Heart left ventricle (tissue), 16 donors: ENCODE measurements around the gene CLIP2. TPM values are rescaled to one million over a fixed set of nuclear protein-coding genes. Genes with fewer than 3 reads are reported as not detected.

ENCODE experiments used
- ATAC-seq, 4 donors: fragments of 200-7000 bp; cut with Tn5 transposase; one replicate each; pipeline ENCODE4 v1.9.1; 2020 to 2022; ENCODE audit warnings: moderate library complexity in 4 of 4, mild to moderate bottlenecking in 3 of 4, moderate number of reproducible peaks in 1 of 4
- DNase-seq, 5 donors: peaks; one replicate each; pipeline ENCODE4 v3.0.0-alpha.2; 2020
- H3K27ac ChIP-seq, 12 donors: fragments of 200-600 bp; sonication (generic) in 4 of 12; one replicate each; pipeline versions ENCODE4 v1.5.0 to v1.8.0; 2016 to 2022; ENCODE audit warnings: mild to moderate bottlenecking in 2 of 12
- H3K27me3 ChIP-seq, 9 donors: fragments of 200-600 bp; sonication (generic) in 2 of 9; one replicate each; pipeline versions ENCODE4 v1.5.1 to v1.8.0; 2016 to 2022; ENCODE audit warnings: mild to moderate bottlenecking in 3 of 9
- H3K36me3 ChIP-seq, 9 donors: fragments of 200-600 bp; sonication (generic) in 2 of 9; one replicate each; pipeline versions ENCODE4 v1.5.0 to v1.8.0; 2018 to 2022; ENCODE audit warnings: mild to moderate bottlenecking in 2 of 9
- H3K4me1 ChIP-seq, 12 donors: fragments of 200-600 bp; sonication (generic) in 4 of 12; one replicate each; pipeline versions ENCODE4 v1.5.0 to v1.8.0; 2016 to 2022; ENCODE audit warnings: mild to moderate bottlenecking in 3 of 12
- H3K4me3 ChIP-seq, 12 donors: fragments of 200-600 bp; sonication (generic) in 4 of 12; one replicate each; pipeline versions ENCODE4 v1.5.0 to v1.8.0; 2017 to 2022; ENCODE audit warnings: mild to moderate bottlenecking in 9 of 12, moderate library complexity in 4 of 12
- H3K9me3 ChIP-seq, 12 donors: fragments of 200-600 bp; sonication (generic) in 4 of 12; one replicate each; pipeline versions ENCODE4 v1.5.0 to v1.8.0; 2016 to 2022; ENCODE audit warnings: mild to moderate bottlenecking in 1 of 12
- CTCF ChIP-seq, 12 donors: fragments of 200-600 bp; sonication (generic) in 4 of 12; IDR thresholded peaks; one replicate each; pipeline versions ENCODE4 v1.5.0 to v1.8.0; 2018 to 2022; ENCODE audit warnings: antibody characterized with exemption in 12 of 12, mild to moderate bottlenecking in 5 of 12
- POLR2A ChIP-seq, 2 donors: fragments of 450-650 bp; IDR thresholded peaks; one replicate each; pipeline ENCODE4 v1.6.1; 2017; ENCODE audit warnings: antibody characterized with exemption in 2 of 2, mild to moderate bottlenecking in 2 of 2, moderate library complexity in 2 of 2
- WGBS, 4 donors: extraction: QIAGEN DNeasy Blood & Tissue Kit in 2 of 4; methylation state at CpG; one replicate each; pipeline versions ENCODE4 v1.1.5 to v1.1.7; 2013 to 2018; 5-methylcytosine and 5-hydroxymethylcytosine counted together
- intact Hi-C, 10 donors: fragments of 100-400 bp; cut with DNase I; formaldehyde crosslinking; loops; one replicate each; pipeline versions ENCODE4 v1.11.1 to v1.14.2; 2022
- polyA plus RNA-seq, 2 donors: library from polyadenylated mRNA; stranded (reverse); fragments of 200-250 nt; gene quantifications; one replicate each; pipeline ENCODE4 v1.2.3, GENCODE V29; 2013
- total RNA-seq, 9 donors: library from RNA; depleted of rRNA in 2 of 9; stranded (reverse); fragments of >200 nt in 2 of 9; fragmentation: NEBNext Ultra II Directional in 3 of 9; extraction: Animal tissue kit (Norgen Biotek cat#: 25700) in 3 of 9; gene quantifications; one replicate each; pipeline versions ENCODE4 v1.1.0 to v1.2.4, GENCODE V29; 2016 to 2023
- donor health status: ischemic (EF 13 %, LVEDD 7.1; RV severe dilation, severe dysfunction).
- donor health status: healthy with polysubstance abuse.
- donor health status: DM: no; HTN: yes; CAD: no.
- donor health status: DM: no; HTN: no; CAD: no.
- donor health status: ischemic (EF 25% LVEDD 6.9; RV normal size, moderate dysfunction).
- donor health status: ischemic (EF 25% LVEDD 5.7; RV mildly dilated, moderate dysfunction).
- donor health status: healthy.
- donor health status: DM: yes; HTN: yes; CAD: no.
- donor health status: ischemic (EF 35%, LVEDD 5.7; RV mildly dilated, moderate dysfunction).
- donor health status: nonischemic (EF 11% LVEDD 7.7; RV severe dilation, severe dysfunction).
- donor health status: DM: yes; HTN: yes; CAD: no.
- donor health status: PGD.
- donor health status: ischemic (EF 29% LVEDD 5.4; RV normal size, mild dysfunction).
- donor health status: nonischemic (EF 23%, LVEDD 6.1; RV moderate dilation, normal function).

CLIP2 gene
- total and polyA plus RNA-seq, 11 donors, result 4.2 to 17.7 (median 9.0) TPM

DNA sequence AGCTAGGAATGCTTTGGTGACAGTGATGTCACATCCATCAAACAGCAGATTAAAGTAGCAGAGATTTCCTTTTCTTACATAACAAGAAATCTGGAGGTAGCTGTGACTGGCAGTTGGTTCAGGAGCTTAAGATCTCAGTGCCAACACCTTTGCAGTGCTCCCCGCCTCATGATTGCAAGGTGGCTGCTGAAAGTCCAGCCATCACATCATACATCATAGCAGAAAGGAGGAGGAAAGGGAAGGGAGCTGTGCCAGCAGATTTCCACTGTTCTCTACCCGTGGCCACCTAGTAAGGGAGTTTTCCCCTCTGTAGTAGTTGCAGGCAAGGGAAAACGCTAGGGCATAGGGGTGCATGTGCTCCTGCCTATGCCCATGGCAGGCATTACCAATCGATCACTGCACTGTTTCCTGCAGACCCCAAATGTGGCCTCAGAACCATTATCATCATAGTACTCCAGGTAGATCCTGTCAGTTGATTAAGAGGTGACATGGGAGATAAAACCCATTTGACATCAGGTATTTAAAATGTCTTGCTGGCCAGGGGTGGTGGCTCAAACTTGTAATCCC lies 106.6 kb downstream of the CLIP2 start:
- DNase-seq (peak in 1 of 5 donors; percentile 5), ATAC-seq (no peak)
- TF ChIP-seq CTCF (IDR thresholded peaks at IDR 0.05) (no peak), POLR2A (IDR thresholded peaks at IDR 0.05) (no peak)
- Histone ChIP-seq H3K9me3 (peaks cover 0 to 3% (median 0%) of the 10 kb centered on the region in 12 donors), H3K27me3 (no peaks in the 10 kb centered on the region), H3K4me3 (no peak overlapping the region), H3K4me1 (peaks cover 0 to 12% (median 5%) of the 10 kb centered on the region in 12 donors), H3K27ac (no peak overlapping the region), H3K36me3 (peaks cover 0 to 51% (median 32%) of the 10 kb centered on the region in 9 donors)
- WGBS, 4 donors, result 79 to 94% (median 83%) methylated on average over 3 to 4 of the region's 4 CpGs
- intact Hi-C loops, result loop anchor here in 7 of 10 donors (2.0 to 10.0 kb wide), 7 partner anchors 101 to 531 kb away; partner anchors contain the start of genes TMEM270 (in 2 of the 7), CLIP2 (in 1 of the 7) and RFC2 (in 1 of the 7)

- 94 to 100% (median 97%) methylated on average over 7 to 11 of the region's 11 CpGs for WGBS, 4 donors
- H3K36me3 ChIP-seq, result peaks cover 0 to 48% (median 34%) of the 10 kb centered on the region in 9 donors
- ATAC-seq (no peak), DNase-seq (peak in 1 of 5 donors; percentile 57)
- peaks cover 0 to 12% (median 5%) of the 10 kb centered on the region in 12 donors for H3K4me1 ChIP-seq
- H3K9me3 ChIP-seq, result peaks cover 0 to 3% (median 0%) of the 10 kb centered on the region in 12 donors
- no peaks in the 10 kb centered on the region for H3K27me3 ChIP-seq
- TF ChIP-seq CTCF (IDR thresholded peaks at IDR 0.05) (no peak), POLR2A (IDR thresholded peaks at IDR 0.05) (no peak)
- H3K27ac ChIP-seq, result no peak overlapping the region
- intact Hi-C loops, result loop anchor here in 7 of 10 donors (2.0 to 10.0 kb wide), 7 partner anchors 102 to 532 kb away; partner anchors contain the start of genes TMEM270 (in 2 of the 7), CLIP2 (in 1 of the 7) and RFC2 (in 1 of the 7)
- H3K4me3 ChIP-seq, result no peak overlapping the region
Measured at GRCh38 chr7:74396993-74397392, 107.8 kb downstream of the CLIP2 start.

GRCh38 chr7:74398426-74398825 lies 109.2 kb downstream of the CLIP2 start:
- Histone ChIP-seq H3K36me3 (peaks cover 0 to 52% (median 38%) of the 10 kb centered on the region in 9 donors), H3K4me3 (no peak overlapping the region), H3K27ac (no peak overlapping the region), H3K4me1 (peaks cover 0 to 9% (median 4%) of the 10 kb centered on the region in 12 donors), H3K27me3 (no peaks in the 10 kb centered on the region), H3K9me3 (peaks cover 0 to 3% (median 0%) of the 10 kb centered on the region in 12 donors)
- TF ChIP-seq POLR2A (IDR thresholded peaks at IDR 0.05) (no peak), CTCF (IDR thresholded peaks at IDR 0.05) (no peak)
- 96 to 99% (median 98%) methylated on average over 7 to 8 of the region's 8 CpGs for WGBS, 4 donors
- intact Hi-C loops, result loop anchor here in 7 of 10 donors (5.0 to 10.0 kb wide), 6 partner anchors 104 to 534 kb away; partner anchors contain the start of genes TMEM270 (in 2 of the 7), CLIP2 (in 1 of the 7) and RFC2 (in 1 of the 7)
- ATAC-seq (no peak), DNase-seq (no peak)

DNA sequence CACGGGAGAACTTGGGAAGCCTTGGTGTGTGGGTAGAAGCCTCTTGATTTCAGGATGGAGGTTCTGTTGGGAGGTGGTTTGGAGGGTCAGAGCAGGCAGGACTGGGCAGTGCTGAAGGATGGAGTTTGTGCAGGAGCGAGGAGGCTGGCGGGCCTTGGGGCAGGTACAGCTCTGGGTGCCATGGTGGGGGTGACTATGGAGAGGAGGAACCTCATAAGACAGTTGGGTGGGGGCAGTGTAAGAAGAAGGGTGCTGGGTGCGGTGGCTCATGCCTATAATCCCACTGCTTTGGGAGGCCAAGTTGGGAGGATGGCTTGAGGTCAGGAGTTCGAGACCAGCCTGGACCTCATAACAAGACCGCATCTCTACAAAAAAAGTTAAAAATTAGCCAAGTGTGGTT lies 109.8 kb downstream of the CLIP2 start:
- intact Hi-C loops, result loop anchor here in 7 of 10 donors (5.0 to 10.0 kb wide), 6 partner anchors 104 to 534 kb away; partner anchors contain the start of genes TMEM270 (in 2 of the 7), CLIP2 (in 1 of the 7) and RFC2 (in 1 of the 7)

More for the DNA sequence above, 109.8 kb downstream of the CLIP2 start:
- TF ChIP-seq CTCF (IDR thresholded peaks at IDR 0.05) (no peak), POLR2A (IDR thresholded peaks at IDR 0.05) (no peak)
- Histone ChIP-seq H3K4me1 (peaks cover 0 to 5% (median under 1%) of the 10 kb centered on the region in 12 donors), H3K36me3 (peaks cover 0 to 58% (median 39%) of the 10 kb centered on the region in 9 donors), H3K27me3 (no peaks in the 10 kb centered on the region), H3K4me3 (no peak overlapping the region), H3K27ac (no peak overlapping the region), H3K9me3 (peaks cover 0 to 3% (median 0%) of the 10 kb centered on the region in 12 donors)
- 89 to 97% (median 92%) methylated on average over 6 of the region's 6 CpGs for WGBS, 4 donors
- DNase-seq, result peak in 1 of 5 donors; percentile 14
- ATAC-seq, result no peak
